ENCODE data around the gene LVRN. TPM values are rescaled to one million over a fixed set of nuclear protein-coding genes. Genes with fewer than 3 reads are reported as not detected.

LVRN gene
- total RNA-seq, 4 donors from 2014 or later, result 1.4 to 7.6 TPM; not detected in 2

- WGBS, 2 donors (ENCODE audit: low coverage in 1 of 2), result 49 to 64% methylated on average over 3 to 6 of the region's 6 CpGs
- TF ChIP-seq POLR2AphosphoS5 (IDR thresholded peaks at IDR 0.05) (no peak), EP300 (IDR thresholded peaks at IDR 0.05; ENCODE audit: low read depth) (no peak), POLR2A (IDR thresholded peaks at IDR 0.05) (no peak)
- TF ChIP-seq, protein P1, sequence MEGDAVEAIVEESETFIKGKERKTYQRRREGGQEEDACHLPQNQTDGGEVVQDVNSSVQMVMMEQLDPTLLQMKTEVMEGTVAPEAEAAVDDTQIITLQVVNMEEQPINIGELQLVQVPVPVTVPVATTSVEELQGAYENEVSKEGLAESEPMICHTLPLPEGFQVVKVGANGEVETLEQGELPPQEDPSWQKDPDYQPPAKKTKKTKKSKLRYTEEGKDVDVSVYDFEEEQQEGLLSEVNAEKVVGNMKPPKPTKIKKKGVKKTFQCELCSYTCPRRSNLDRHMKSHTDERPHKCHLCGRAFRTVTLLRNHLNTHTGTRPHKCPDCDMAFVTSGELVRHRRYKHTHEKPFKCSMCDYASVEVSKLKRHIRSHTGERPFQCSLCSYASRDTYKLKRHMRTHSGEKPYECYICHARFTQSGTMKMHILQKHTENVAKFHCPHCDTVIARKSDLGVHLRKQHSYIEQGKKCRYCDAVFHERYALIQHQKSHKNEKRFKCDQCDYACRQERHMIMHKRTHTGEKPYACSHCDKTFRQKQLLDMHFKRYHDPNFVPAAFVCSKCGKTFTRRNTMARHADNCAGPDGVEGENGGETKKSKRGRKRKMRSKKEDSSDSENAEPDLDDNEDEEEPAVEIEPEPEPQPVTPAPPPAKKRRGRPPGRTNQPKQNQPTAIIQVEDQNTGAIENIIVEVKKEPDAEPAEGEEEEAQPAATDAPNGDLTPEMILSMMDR (IDR thresholded peaks at IDR 0.05), result no peak
- H3K27me3 ChIP-seq, result no peaks in the 10 kb centered on the region
- peaks cover 0 to 3% (median 0%) of the 10 kb centered on the region in 4 donors for H3K4me1 ChIP-seq
- intact Hi-C loops (cut with DNase I; ENCODE audit: low total_unique reads) (no loop called here), in situ Hi-C loops (cut with MboI; ENCODE audit: low pct_ligation_motif_present in 1 of 4, low pct_unique_long_range_greater_than_20kb in 1 of 4, low sequenced_read_pairs in 3 of 4) (loop anchor here in 1 of 4 donors (10.0 kb wide), 1 partner anchor 451 kb away; the partner anchor contains the start of gene TMED7)
- H3K27ac ChIP-seq, result no peak overlapping the region
- H3K9me3 ChIP-seq, result no peaks in the 10 kb centered on the region
- no peaks in the 10 kb centered on the region for H3K36me3 ChIP-seq
- DNase-seq, result no peak
- H3K4me3 ChIP-seq, result no peak overlapping the region
Measured at GRCh38 chr5:116075191-116075831, 113.0 kb downstream of the LVRN start.

DNA sequence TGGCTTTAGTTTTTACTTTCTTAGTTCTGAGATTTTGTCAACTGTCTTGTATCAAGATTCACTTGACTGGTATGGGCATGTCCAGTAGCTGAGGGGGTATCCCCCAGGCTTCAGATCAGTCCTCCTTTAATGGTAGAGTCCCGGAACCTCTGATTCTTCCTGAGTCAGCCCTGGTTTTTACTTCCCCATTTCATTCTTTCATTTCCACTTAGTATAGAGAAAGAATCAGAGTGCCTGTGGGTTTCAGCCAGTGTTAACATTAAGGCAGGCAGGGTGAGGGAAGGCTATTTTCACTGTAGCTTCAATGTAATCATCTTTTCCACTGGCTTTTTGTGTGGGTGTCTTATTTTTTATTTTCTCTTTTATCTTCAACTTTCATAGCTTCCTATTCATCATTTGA lies 114.2 kb downstream of the LVRN start:
- no peak for DNase-seq
- Histone ChIP-seq H3K27ac (no peak overlapping the region), H3K36me3 (no peaks in the 10 kb centered on the region), H3K27me3 (no peaks in the 10 kb centered on the region), H3K4me3 (no peak overlapping the region), H3K9me3 (no peaks in the 10 kb centered on the region), H3K4me1 (peaks cover 0 to 3% (median 0%) of the 10 kb centered on the region in 4 donors)
- intact Hi-C loops (cut with DNase I; ENCODE audit: low total_unique reads), result no loop called here
- TF ChIP-seq, protein P1 (IDR thresholded peaks at IDR 0.05), result no peak
- TF ChIP-seq EP300 (IDR thresholded peaks at IDR 0.05; ENCODE audit: low read depth), result no peak
- no peak for TF ChIP-seq POLR2A (IDR thresholded peaks at IDR 0.05)
- no peak for TF ChIP-seq POLR2AphosphoS5 (IDR thresholded peaks at IDR 0.05)
- in situ Hi-C loops (cut with MboI; ENCODE audit: low pct_ligation_motif_present in 1 of 4, low pct_unique_long_range_greater_than_20kb in 1 of 4, low sequenced_read_pairs in 3 of 4), result loop anchor here in 1 of 4 donors (10.0 kb wide), 1 partner anchor 452 kb away; the partner anchor contains the start of gene TMED7
- WGBS, 2 donors (ENCODE audit: low coverage in 1 of 2), result 65 to 100% methylated on average over 1 of the region's 1 CpG

Other genes starting within 250 kb of the LVRN start
- gene CDO1, start 145.8 kb upstream of the LVRN start, total RNA-seq, result 10 to 100 TPM in 1 of 4 donors, 1 to 10 TPM in 1, under 1 TPM in 1, not detected in 1; 0.40 to 10.4 (median 4.4) TPM
- gene ATG12, start 120.9 kb upstream of the LVRN start, total RNA-seq, result 10 to 100 TPM; 18.7 to 51.3 (median 31.4) TPM
- gene AP3S1, start 120.5 kb upstream of the LVRN start, total RNA-seq, result 100 to 1,000 TPM in 1 of 4 donors, 10 to 100 TPM in 3; 54.2 to 258 (median 65.7) TPM
- gene ARL14EPL, start 70.0 kb downstream of the LVRN start, total RNA-seq, result not detected
- 10 to 100 TPM; 24.3 to 83.8 (median 34.4) TPM for gene COMMD10, start 122.5 kb downstream of the LVRN start, total RNA-seq